Liver (tissue), 3 donors: Measurements from ENCODE around the gene METTL15.

Experiments used
- CTCF ChIP-seq: fragments of 150-350 bp; IDR thresholded peaks from 2 replicates; pipeline ENCODE4 v1.5.1; 2017; ENCODE audit warnings: improper control_type of control experiment, low read depth, low read length; ENCODE audit not compliant: missing input control
- EGR1 ChIP-seq, 2 donors: IDR thresholded peaks; 2 replicates each; pipeline ENCODE4 v1.6.1; 2016 to 2018; ENCODE audit warnings: antibody characterized with exemption in 2 of 2, low read depth in 2 of 2
- JUND ChIP-seq, 2 donors: IDR thresholded peaks; 2 replicates each; pipeline ENCODE4 v1.6.1; 2016; ENCODE audit warnings: antibody characterized with exemption in 2 of 2
- RAD21 ChIP-seq, 2 donors: IDR thresholded peaks; 2 replicates each; pipeline ENCODE4 v1.6.1; 2016; ENCODE audit warnings: antibody characterized with exemption in 2 of 2, mild to moderate bottlenecking in 2 of 2
- SP1 ChIP-seq: IDR thresholded peaks from 2 replicates; pipeline ENCODE4 v1.6.1; 2018; ENCODE audit warnings: antibody characterized with exemption, mild to moderate bottlenecking
- TAF1 ChIP-seq: conservative IDR thresholded peaks from 2 replicates; pipeline ENCODE4 v1.6.1; 2016; ENCODE audit warnings: antibody characterized with exemption, mild to moderate bottlenecking
- TF ChIP-seq, protein P1 (sequence below): IDR thresholded peaks from 2 replicates; pipeline ENCODE4 v1.6.1; 2016; ENCODE audit warnings: antibody characterized with exemption, mild to moderate bottlenecking
- TF ChIP-seq, protein P2 (sequence below): IDR thresholded peaks from 2 replicates; pipeline ENCODE4 v1.6.1; 2016; ENCODE audit warnings: antibody characterized with exemption
- donor health status: healthy.
- donor health status: healthy.

- TF ChIP-seq CTCF (no peak), RAD21 (IDR thresholded peaks at IDR 0.05) (no peak), JUND (IDR thresholded peaks at IDR 0.05) (no peak), TAF1 (no peak), EGR1 (IDR thresholded peaks at IDR 0.05; ENCODE audit: low read depth in 2 of 2) (no peak), SP1 (no peak)
- TF ChIP-seq, protein P1, sequence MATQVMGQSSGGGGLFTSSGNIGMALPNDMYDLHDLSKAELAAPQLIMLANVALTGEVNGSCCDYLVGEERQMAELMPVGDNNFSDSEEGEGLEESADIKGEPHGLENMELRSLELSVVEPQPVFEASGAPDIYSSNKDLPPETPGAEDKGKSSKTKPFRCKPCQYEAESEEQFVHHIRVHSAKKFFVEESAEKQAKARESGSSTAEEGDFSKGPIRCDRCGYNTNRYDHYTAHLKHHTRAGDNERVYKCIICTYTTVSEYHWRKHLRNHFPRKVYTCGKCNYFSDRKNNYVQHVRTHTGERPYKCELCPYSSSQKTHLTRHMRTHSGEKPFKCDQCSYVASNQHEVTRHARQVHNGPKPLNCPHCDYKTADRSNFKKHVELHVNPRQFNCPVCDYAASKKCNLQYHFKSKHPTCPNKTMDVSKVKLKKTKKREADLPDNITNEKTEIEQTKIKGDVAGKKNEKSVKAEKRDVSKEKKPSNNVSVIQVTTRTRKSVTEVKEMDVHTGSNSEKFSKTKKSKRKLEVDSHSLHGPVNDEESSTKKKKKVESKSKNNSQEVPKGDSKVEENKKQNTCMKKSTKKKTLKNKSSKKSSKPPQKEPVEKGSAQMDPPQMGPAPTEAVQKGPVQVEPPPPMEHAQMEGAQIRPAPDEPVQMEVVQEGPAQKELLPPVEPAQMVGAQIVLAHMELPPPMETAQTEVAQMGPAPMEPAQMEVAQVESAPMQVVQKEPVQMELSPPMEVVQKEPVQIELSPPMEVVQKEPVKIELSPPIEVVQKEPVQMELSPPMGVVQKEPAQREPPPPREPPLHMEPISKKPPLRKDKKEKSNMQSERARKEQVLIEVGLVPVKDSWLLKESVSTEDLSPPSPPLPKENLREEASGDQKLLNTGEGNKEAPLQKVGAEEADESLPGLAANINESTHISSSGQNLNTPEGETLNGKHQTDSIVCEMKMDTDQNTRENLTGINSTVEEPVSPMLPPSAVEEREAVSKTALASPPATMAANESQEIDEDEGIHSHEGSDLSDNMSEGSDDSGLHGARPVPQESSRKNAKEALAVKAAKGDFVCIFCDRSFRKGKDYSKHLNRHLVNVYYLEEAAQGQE: no peak
- TF ChIP-seq, protein P2, sequence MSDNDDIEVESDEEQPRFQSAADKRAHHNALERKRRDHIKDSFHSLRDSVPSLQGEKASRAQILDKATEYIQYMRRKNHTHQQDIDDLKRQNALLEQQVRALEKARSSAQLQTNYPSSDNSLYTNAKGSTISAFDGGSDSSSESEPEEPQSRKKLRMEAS: no peak
Measured at GRCh38 chr11:28100665-28101064, 7.5 kb upstream of the METTL15 start.
